Mucosa of stomach (tissue), 1 donor: ENCODE results near the gene CNTNAP2.

Experiments used
- H3K27me3 ChIP-seq: one replicate; pipeline ENCODE4 v1.7.0; 2013; ENCODE audit warnings: mild to moderate bottlenecking, low read length; ENCODE audit not compliant: control insufficient read depth, insufficient read depth
- H3K36me3 ChIP-seq: one replicate; pipeline ENCODE4 v1.7.0; 2013; ENCODE audit warnings: low read length; ENCODE audit not compliant: control insufficient read depth, insufficient read depth
- H3K4me1 ChIP-seq: one replicate; pipeline ENCODE4 v1.7.0; 2013; ENCODE audit warnings: mild to moderate bottlenecking, low read length; ENCODE audit not compliant: control insufficient read depth, insufficient read depth
- H3K4me3 ChIP-seq: one replicate; pipeline ENCODE4 v1.7.0; 2013; ENCODE audit warnings: low read length
- H3K9ac ChIP-seq: one replicate; pipeline ENCODE4 v1.7.0; 2013; ENCODE audit warnings: mild to moderate bottlenecking, low read length, moderate library complexity
- H3K9me3 ChIP-seq: one replicate; pipeline ENCODE4 v1.7.0; 2013; ENCODE audit warnings: mild to moderate bottlenecking, low read length, moderate library complexity; ENCODE audit not compliant: control insufficient read depth
- donor health status: Pancreatic carcinoma.

Gene CNTNAP2

GRCh38 chr7:148173369-148173768 lies 2056.8 kb downstream of the CNTNAP2 start:
- H3K9ac ChIP-seq: no peak overlapping the region
- H3K4me3 ChIP-seq: no peak overlapping the region
- no peaks in the 10 kb centered on the region for H3K36me3 ChIP-seq
- H3K4me1 ChIP-seq: no peaks in the 10 kb centered on the region
- H3K27me3 ChIP-seq: no peaks in the 10 kb centered on the region
- no peaks in the 10 kb centered on the region for H3K9me3 ChIP-seq

DNA sequence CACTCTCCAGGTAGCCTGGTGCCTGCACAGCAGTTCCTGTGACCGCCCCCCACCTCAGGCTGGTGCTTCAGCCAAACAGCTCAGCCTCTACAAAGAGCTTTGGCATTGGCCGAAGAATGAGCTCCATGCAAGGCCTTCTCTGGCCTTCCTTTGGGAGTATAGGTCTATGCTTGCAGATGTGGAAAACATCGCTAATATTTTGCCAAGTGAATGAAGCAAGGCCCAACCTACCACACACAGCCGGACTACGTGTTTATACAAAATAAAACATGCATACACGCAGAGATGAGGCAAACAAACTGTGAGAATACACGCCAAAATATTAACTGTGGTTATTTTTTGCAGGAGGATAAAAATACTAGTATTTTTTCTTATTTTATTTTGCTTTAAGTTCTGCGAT lies 2057.8 kb downstream of the CNTNAP2 start:
- Histone ChIP-seq H3K4me1 (no peaks in the 10 kb centered on the region), H3K36me3 (no peaks in the 10 kb centered on the region), H3K27me3 (no peaks in the 10 kb centered on the region), H3K9ac (no peak overlapping the region), H3K4me3 (no peak overlapping the region), H3K9me3 (no peaks in the 10 kb centered on the region)

- Histone ChIP-seq H3K9ac (no peak overlapping the region), H3K27me3 (no peaks in the 10 kb centered on the region), H3K36me3 (no peaks in the 10 kb centered on the region), H3K4me1 (no peaks in the 10 kb centered on the region), H3K9me3 (no peaks in the 10 kb centered on the region), H3K4me3 (no peak overlapping the region)
These were observed 2058.9 kb downstream of the CNTNAP2 start for GRCh38 chr7:148175512-148175911.

GRCh38 chr7:148177972-148178371 lies 2061.4 kb downstream of the CNTNAP2 start:
- Histone ChIP-seq H3K4me3 (no peak overlapping the region), H3K9ac (no peak overlapping the region), H3K27me3 (no peaks in the 10 kb centered on the region), H3K4me1 (no peaks in the 10 kb centered on the region), H3K36me3 (no peaks in the 10 kb centered on the region), H3K9me3 (no peaks in the 10 kb centered on the region)

- Histone ChIP-seq H3K4me3 (no peak overlapping the region), H3K36me3 (no peaks in the 10 kb centered on the region), H3K4me1 (no peaks in the 10 kb centered on the region), H3K27me3 (no peaks in the 10 kb centered on the region), H3K9me3 (no peaks in the 10 kb centered on the region), H3K9ac (no peak overlapping the region)
These were observed 2063.5 kb downstream of the CNTNAP2 start for GRCh38 chr7:148180075-148180474.

DNA sequence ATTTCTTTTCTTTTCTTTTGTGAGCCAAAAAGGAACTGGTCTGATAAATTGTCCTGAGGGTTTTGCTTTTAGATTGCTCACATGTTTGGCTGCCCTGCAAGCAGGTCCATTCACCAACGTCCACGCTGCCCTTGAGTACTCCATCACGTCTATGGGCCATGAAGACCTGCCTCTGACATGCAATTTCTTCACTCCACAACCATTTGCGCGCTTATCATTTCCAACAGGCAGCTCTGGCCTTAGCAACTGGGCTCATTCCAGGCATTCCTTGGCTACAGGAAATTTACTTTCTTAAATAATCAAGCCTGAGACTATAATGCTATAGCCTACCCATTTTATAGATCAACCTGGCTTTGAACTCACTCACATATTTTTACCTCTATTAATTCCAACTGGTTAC lies 2065.7 kb downstream of the CNTNAP2 start:
- Histone ChIP-seq H3K9me3 (no peaks in the 10 kb centered on the region), H3K4me3 (no peak overlapping the region), H3K36me3 (no peaks in the 10 kb centered on the region)

DNA sequence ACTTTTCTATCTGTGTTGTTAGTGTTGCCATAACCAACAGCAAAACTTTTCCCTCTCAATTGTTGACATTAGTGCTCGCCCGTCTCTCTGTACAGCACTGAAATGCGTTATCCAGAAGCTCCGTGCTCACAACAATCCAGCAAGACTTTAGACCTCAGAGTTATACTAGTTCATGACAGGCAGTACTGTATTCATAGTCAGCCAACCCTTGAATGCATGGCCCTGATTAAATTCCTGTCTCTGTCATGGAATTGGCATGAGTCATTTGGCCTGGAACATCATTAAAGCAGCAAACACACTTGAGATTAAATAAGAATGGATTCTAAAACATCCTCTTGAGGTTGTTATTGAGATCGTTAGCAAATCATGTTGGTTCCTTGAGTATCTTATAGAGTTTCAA lies 2068.4 kb downstream of the CNTNAP2 start:
- no peaks in the 10 kb centered on the region for H3K9me3 ChIP-seq
- H3K4me1 ChIP-seq: no peaks in the 10 kb centered on the region
- H3K9ac ChIP-seq: no peak overlapping the region
- no peaks in the 10 kb centered on the region for H3K36me3 ChIP-seq
- no peaks in the 10 kb centered on the region for H3K27me3 ChIP-seq
- H3K4me3 ChIP-seq: no peak overlapping the region

More for the DNA sequence above, 2065.7 kb downstream of the CNTNAP2 start:
- H3K4me1 ChIP-seq: no peaks in the 10 kb centered on the region
- no peaks in the 10 kb centered on the region for H3K27me3 ChIP-seq
- H3K9ac ChIP-seq: no peak overlapping the region

- no peaks in the 10 kb centered on the region for H3K4me1 ChIP-seq
- no peaks in the 10 kb centered on the region for H3K9me3 ChIP-seq
- no peak overlapping the region for H3K4me3 ChIP-seq
- no peaks in the 10 kb centered on the region for H3K27me3 ChIP-seq
- H3K36me3 ChIP-seq: no peaks in the 10 kb centered on the region
- H3K9ac ChIP-seq: no peak overlapping the region
These were observed 2070.9 kb downstream of the CNTNAP2 start for GRCh38 chr7:148187471-148187870.

DNA sequence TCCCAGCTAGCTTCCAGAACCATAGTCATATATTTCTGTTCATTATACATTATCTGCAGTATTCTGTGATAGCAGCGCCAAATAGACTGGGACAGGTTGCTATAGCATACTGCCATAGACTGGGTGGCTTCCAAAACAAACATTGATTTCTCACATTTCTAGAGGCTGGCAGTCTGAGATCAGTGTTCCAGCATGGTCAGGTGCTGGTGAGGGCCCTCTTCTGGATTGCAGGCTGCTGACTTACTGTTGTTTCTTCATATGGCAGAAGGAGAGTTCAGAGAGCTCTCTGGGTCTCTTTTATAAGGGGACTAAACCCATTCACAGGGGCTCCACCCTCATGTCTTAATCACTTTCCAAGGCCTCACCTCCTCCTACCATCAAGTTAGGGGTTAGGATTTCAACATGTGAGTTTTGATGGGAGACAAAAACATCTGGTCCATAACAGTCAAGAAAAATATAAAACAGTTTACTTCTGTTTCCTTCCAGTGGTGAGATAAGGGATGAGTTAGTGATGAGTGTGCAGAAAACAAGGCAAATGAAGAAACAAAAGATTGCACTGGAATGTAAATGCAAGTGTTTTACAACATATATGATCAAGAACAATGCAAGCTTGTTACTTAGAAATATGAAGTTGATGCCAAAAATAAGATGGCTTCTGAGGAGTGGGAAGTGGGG lies 2074.9 kb downstream of the CNTNAP2 start:
- no peaks in the 10 kb centered on the region for H3K27me3 ChIP-seq
- no peaks in the 10 kb centered on the region for H3K4me1 ChIP-seq
- no peaks in the 10 kb centered on the region for H3K9me3 ChIP-seq
- no peaks in the 10 kb centered on the region for H3K36me3 ChIP-seq
- no peak overlapping the region for H3K9ac ChIP-seq
- no peak overlapping the region for H3K4me3 ChIP-seq

DNA sequence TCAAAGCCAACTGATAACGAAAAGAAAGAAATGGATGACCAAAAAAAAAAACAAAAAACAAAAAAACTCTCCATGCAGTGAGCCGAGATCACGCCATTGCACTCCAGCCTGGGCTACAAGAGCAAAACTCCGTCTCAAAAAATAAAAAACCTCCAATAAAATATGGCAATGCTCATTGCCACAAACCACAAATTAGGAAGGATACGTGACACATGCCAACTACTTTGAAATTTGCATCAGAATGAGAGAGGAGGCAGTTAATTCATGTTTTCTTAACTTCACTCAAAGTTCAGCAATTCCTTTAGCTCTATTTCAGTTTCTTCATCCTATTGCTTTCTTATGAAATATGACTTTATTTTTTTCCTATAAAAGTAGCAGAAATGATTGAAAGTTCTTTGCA lies 2075.9 kb downstream of the CNTNAP2 start:
- no peaks in the 10 kb centered on the region for H3K4me1 ChIP-seq
- no peak overlapping the region for H3K9ac ChIP-seq
- no peaks in the 10 kb centered on the region for H3K27me3 ChIP-seq
- H3K4me3 ChIP-seq: no peak overlapping the region
- no peaks in the 10 kb centered on the region for H3K9me3 ChIP-seq
- no peaks in the 10 kb centered on the region for H3K36me3 ChIP-seq

GRCh38 chr7:148201992-148202391 lies 2085.4 kb downstream of the CNTNAP2 start:
- Histone ChIP-seq H3K9ac (no peak overlapping the region), H3K4me3 (no peak overlapping the region), H3K27me3 (no peaks in the 10 kb centered on the region), H3K4me1 (no peaks in the 10 kb centered on the region), H3K36me3 (no peaks in the 10 kb centered on the region), H3K9me3 (no peaks in the 10 kb centered on the region)

GRCh38 chr7:148204639-148205304 lies 2088.2 kb downstream of the CNTNAP2 start:
- no peak overlapping the region for H3K4me3 ChIP-seq
- H3K9me3 ChIP-seq: no peaks in the 10 kb centered on the region
- no peak overlapping the region for H3K9ac ChIP-seq
- H3K27me3 ChIP-seq: no peaks in the 10 kb centered on the region
- H3K36me3 ChIP-seq: no peaks in the 10 kb centered on the region
- no peaks in the 10 kb centered on the region for H3K4me1 ChIP-seq
